ENCODE data around the gene LLGL2. TPM values are rescaled to one million over a fixed set of nuclear protein-coding genes. Genes with fewer than 3 reads are reported as not detected.

LLGL2 gene
- total RNA-seq, 4 donors from 2014 or later, result 6.1 to 12.3 (median 9.1) TPM

GRCh38 chr17:75503976-75504346, 21.5 kb upstream of the LLGL2 start:
- Histone ChIP-seq H3K9me3 (no peaks in the 10 kb centered on the region), H3K4me1 (peaks cover 36 to 75% (median 67%) of the 10 kb centered on the region in 4 donors), H3K36me3 (peaks cover 27 to 99% (median 92%) of the 10 kb centered on the region in 4 donors), H3K27me3 (no peaks in the 10 kb centered on the region), H3K27ac (replicated peaks in 1 of 4) (peak overlapping the region in 3 of 4 donors; percentile 34 to 78 (median 70)), H3K4me3 (no peak overlapping the region)
- WGBS, result 56% methylated on average over 8 of the region's 13 CpGs
- TF ChIP-seq POLR2A (IDR thresholded peaks at IDR 0.05; ENCODE audit: low read depth), result no peak
- no peak for TF ChIP-seq CTCF (IDR thresholded peaks at IDR 0.05)
- TF ChIP-seq EP300 (IDR thresholded peaks at IDR 0.05), result no peak
- TF ChIP-seq POLR2AphosphoS5 (IDR thresholded peaks at IDR 0.05), result no peak
- intact Hi-C loops (cut with DNase I), result no loop called here
- no peak for DNase-seq (ENCODE audit: extremely low spot score)

GRCh38 chr17:75504347-75505151, 20.9 kb upstream of the LLGL2 start:
- Histone ChIP-seq H3K36me3 (peaks cover 27 to 99% (median 89%) of the 10 kb centered on the region in 4 donors), H3K4me1 (peaks cover 36 to 75% (median 67%) of the 10 kb centered on the region in 4 donors), H3K4me3 (no peak overlapping the region), H3K27ac (replicated peaks in 1 of 4) (peak overlapping the region; percentile 29 to 78 (median 50)), H3K9me3 (no peaks in the 10 kb centered on the region), H3K27me3 (no peaks in the 10 kb centered on the region)
- peak in 1 of 2 donors; percentile 16 for TF ChIP-seq POLR2AphosphoS5 (IDR thresholded peaks at IDR 0.05)
- peak; percentile 39 to 59 (median 43) for TF ChIP-seq CTCF (IDR thresholded peaks at IDR 0.05)
- no peak for TF ChIP-seq POLR2A (IDR thresholded peaks at IDR 0.05; ENCODE audit: low read depth)
- no peak for TF ChIP-seq EP300 (IDR thresholded peaks at IDR 0.05)
- DNase-seq (ENCODE audit: extremely low spot score), result no peak
- WGBS, result 77% methylated on average over 29 of the region's 32 CpGs
- intact Hi-C loops (cut with DNase I), result no loop called here

GRCh38 chr17:75505152-75505409, 20.4 kb upstream of the LLGL2 start:
- H3K36me3 ChIP-seq, result peaks cover 24 to 95% (median 87%) of the 10 kb centered on the region in 4 donors
- 82% methylated on average over 4 of the region's 4 CpGs for WGBS

GRCh38 chr17:75505640-75506039, 19.9 kb upstream of the LLGL2 start:
- H3K27me3 ChIP-seq, result no peaks in the 10 kb centered on the region
- H3K4me1 ChIP-seq, result peaks cover 33 to 75% (median 67%) of the 10 kb centered on the region in 4 donors
- TF ChIP-seq EP300 (IDR thresholded peaks at IDR 0.05) (no peak), POLR2AphosphoS5 (IDR thresholded peaks at IDR 0.05) (no peak), CTCF (IDR thresholded peaks at IDR 0.05) (no peak), POLR2A (IDR thresholded peaks at IDR 0.05; ENCODE audit: low read depth) (no peak)
- H3K9me3 ChIP-seq, result no peaks in the 10 kb centered on the region
- intact Hi-C loops (cut with DNase I), result no loop called here
- no peak for DNase-seq (ENCODE audit: extremely low spot score)
- H3K4me3 ChIP-seq, result no peak overlapping the region
- H3K27ac ChIP-seq (replicated peaks in 1 of 4), result no peak overlapping the region
- WGBS, result 95% methylated on average over 12 of the region's 15 CpGs
- H3K36me3 ChIP-seq, result peaks cover 20 to 92% (median 83%) of the 10 kb centered on the region in 4 donors

More at GRCh38 chr17:75505152-75505409, 20.4 kb upstream of the LLGL2 start:
- H3K27ac ChIP-seq (replicated peaks in 1 of 4), result peak overlapping the region in 2 of 4 donors; percentile 31 to 78
- peaks cover 35 to 75% (median 67%) of the 10 kb centered on the region in 4 donors for H3K4me1 ChIP-seq
- H3K9me3 ChIP-seq, result no peaks in the 10 kb centered on the region
- no peak for TF ChIP-seq CTCF (IDR thresholded peaks at IDR 0.05)
- no peak for TF ChIP-seq EP300 (IDR thresholded peaks at IDR 0.05)
- TF ChIP-seq POLR2A (IDR thresholded peaks at IDR 0.05; ENCODE audit: low read depth), result no peak
- TF ChIP-seq POLR2AphosphoS5 (IDR thresholded peaks at IDR 0.05), result no peak
- H3K4me3 ChIP-seq, result no peak overlapping the region
- DNase-seq (ENCODE audit: extremely low spot score), result no peak
- no peaks in the 10 kb centered on the region for H3K27me3 ChIP-seq
- intact Hi-C loops (cut with DNase I), result no loop called here
